ENCODE measurements around the gene XCR1. TPM values are rescaled to one million over a fixed set of nuclear protein-coding genes. Genes with fewer than 3 reads are reported as not detected.

XCR1 gene
- total and polyA plus RNA-seq, 2 donors (not counting 3 experiments of a cell fraction or from before 2014, with no cell fraction given), result not detected

DNA sequence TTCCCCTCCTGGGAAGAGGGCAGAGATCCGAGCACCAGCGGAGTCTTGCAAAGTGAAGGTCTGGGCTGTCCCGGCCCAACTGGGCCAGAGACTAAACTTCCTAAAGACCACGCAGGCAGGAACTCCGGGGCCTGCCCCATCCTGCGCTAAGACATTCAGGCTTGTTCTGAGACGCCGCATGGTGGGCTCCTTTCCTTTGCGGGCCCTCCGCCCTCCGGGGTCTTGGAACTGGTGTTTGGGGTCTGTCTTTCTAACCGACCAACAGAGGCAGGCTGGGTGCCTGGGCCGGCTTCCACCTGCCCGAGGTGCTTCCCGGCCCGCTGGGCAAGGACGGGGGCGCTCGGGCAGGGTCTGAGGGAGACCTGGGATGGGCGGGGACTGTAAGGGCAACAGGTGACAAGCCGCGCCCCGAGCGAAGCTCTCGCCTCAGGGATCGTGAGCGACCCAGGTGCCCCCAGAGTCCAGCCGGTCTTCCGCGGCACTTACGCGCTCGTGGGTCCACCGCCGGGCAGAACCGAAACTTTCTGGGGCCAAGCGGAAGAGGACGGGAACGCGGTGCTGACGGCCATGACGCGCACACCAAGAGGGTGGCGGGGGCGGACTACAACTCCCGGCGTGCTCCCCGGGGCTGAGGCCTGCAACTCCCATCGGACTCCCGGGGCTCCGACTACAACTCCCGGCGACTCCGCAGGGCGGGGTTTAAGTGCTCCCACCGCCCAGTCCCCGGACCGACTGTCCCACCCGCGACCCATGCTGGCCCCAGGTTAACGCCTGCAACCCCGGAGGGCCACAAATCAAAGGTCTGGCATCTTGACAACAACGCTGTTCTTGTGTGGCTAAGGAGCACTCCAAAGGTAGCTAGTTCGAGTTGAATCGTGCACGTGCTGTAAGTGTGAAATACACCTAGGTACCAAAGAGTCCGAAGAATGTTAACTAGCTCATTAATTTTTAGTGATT is 31.8 kb downstream of the XCR1 start, which contains the start of gene FYCO1:
FYCO1 (minus strand) TSS at position 589 of the 957 bp plus-strand sequence. CDS start 10,914 bp downstream, outside the sequence.
- ChIA-PET POLR2A (no interaction called here), CTCF (interaction anchor here (1.1 to 2.2 kb wide), 3 partner anchors 83 to 431 kb away, joined by 3 to 8 read pairs (median 3); no protein-coding TSS in a partner anchor)
- H3K9me3 ChIP-seq (replicated peaks; ENCODE audit: control insufficient read depth, insufficient read depth, low read length), result no peaks in the 10 kb centered on the region
- intact Hi-C loops (cut with micrococcal nuclease) (loop anchor here (1.0 to 5.0 kb wide), 3 partner anchors 8 to 417 kb away; no protein-coding TSS in a partner anchor), dilution Hi-C loops (cut with MboI; ENCODE audit: extremely low pct_ligation_motif_present, low sequenced_read_pairs) (no loop called here)
- TSS peak; percentile 82 for BruUV-seq (replicated peaks)
- H3K27me3 ChIP-seq (ENCODE audit: control insufficient read depth in 2 of 2, insufficient read depth in 2 of 2, low read length in 2 of 2), result peaks cover 0 to 2% of the 10 kb centered on the region in 2 experiments
- peaks cover 7% of the 10 kb centered on the region for H3K4me1 ChIP-seq (ENCODE audit: control insufficient read depth, extremely low read depth, insufficient read depth, low read length)
- peak within 1 kb of the TSS; percentile 85 to 97 (median 97) for H3K4me3 ChIP-seq (replicated peaks in 1 of 3; ENCODE audit: insufficient read depth in 1 of 3, low read depth in 1 of 3, low read length in 3 of 3)
- peak within 1 kb of the TSS; percentile 44 for H3K27ac ChIP-seq (ENCODE audit: insufficient read depth, low read depth, low read length)
- no peak for TF ChIP-seq EZH2 (IDR thresholded peaks at IDR 0.05; ENCODE audit: borderline replicate concordance, low read depth, low read length, severe bottlenecking)
- TF ChIP-seq MYC (IDR thresholded peaks at IDR 0.05; ENCODE audit: low read depth, low read length), result no peak
- TF ChIP-seq, protein P1, sequence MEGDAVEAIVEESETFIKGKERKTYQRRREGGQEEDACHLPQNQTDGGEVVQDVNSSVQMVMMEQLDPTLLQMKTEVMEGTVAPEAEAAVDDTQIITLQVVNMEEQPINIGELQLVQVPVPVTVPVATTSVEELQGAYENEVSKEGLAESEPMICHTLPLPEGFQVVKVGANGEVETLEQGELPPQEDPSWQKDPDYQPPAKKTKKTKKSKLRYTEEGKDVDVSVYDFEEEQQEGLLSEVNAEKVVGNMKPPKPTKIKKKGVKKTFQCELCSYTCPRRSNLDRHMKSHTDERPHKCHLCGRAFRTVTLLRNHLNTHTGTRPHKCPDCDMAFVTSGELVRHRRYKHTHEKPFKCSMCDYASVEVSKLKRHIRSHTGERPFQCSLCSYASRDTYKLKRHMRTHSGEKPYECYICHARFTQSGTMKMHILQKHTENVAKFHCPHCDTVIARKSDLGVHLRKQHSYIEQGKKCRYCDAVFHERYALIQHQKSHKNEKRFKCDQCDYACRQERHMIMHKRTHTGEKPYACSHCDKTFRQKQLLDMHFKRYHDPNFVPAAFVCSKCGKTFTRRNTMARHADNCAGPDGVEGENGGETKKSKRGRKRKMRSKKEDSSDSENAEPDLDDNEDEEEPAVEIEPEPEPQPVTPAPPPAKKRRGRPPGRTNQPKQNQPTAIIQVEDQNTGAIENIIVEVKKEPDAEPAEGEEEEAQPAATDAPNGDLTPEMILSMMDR (IDR thresholded peaks at IDR 0.05; ENCODE audit: extremely low read depth in 1 of 2, insufficient read depth in 1 of 2, low read depth in 1 of 2, low read length in 2 of 2), result no peak
- peak; percentile 74 for TF ChIP-seq POLR2AphosphoS5 (IDR thresholded peaks at IDR 0.05; ENCODE audit: insufficient read depth, low read depth, low read length)
- no peak for TF ChIP-seq JUN (IDR thresholded peaks at IDR 0.05; ENCODE audit: borderline replicate concordance, insufficient read depth, insufficient read length, low read depth)
- TF ChIP-seq, protein P2, sequence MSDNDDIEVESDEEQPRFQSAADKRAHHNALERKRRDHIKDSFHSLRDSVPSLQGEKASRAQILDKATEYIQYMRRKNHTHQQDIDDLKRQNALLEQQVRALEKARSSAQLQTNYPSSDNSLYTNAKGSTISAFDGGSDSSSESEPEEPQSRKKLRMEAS (IDR thresholded peaks at IDR 0.05; ENCODE audit: insufficient read depth, insufficient read length), result no peak
- peak; percentile 71 for TF ChIP-seq POLR2A (IDR thresholded peaks at IDR 0.05; ENCODE audit: low read depth, low read length)
- peak within 1 kb of the TSS; percentile 98 for H2AFZ ChIP-seq (ENCODE audit: low read depth, low read length)
- no peaks in the 10 kb centered on the region for H3K9me1 ChIP-seq (replicated peaks; ENCODE audit: control insufficient read depth, extremely low read depth, insufficient read depth, low read length)
- DNase-seq (ENCODE audit: low read depth, low spot score) (peak; percentile 88), FAIRE-seq (peak; percentile 90)
- H3K4me2 ChIP-seq (ENCODE audit: insufficient read depth, low read length), result peak within 1 kb of the TSS; percentile 89
- no peaks in the 10 kb centered on the region for H3K36me3 ChIP-seq (ENCODE audit: control insufficient read depth in 2 of 2, extremely low read depth in 1 of 2, insufficient read depth in 2 of 2, low read length in 2 of 2)
- H4K20me1 ChIP-seq (replicated peaks; ENCODE audit: control insufficient read depth, extremely low read depth, insufficient read depth, low read length), result no peaks in the 10 kb centered on the region
- H3K9ac ChIP-seq (replicated peaks; ENCODE audit: extremely low read depth, insufficient read depth, low read length), result peak within 1 kb of the TSS; percentile 88
- H3K79me2 ChIP-seq (ENCODE audit: control insufficient read depth, insufficient read depth, low read length), result peaks cover 27% of the 10 kb centered on the region
